GM21528 (cell line): ENCODE data around the gene LAMA4.

Source experiments
- ATAC-seq: cut with Tn5 transposase; IDR thresholded peaks from one replicate; pipeline ENCODE4 v1.9.1; 2021; ENCODE audit warnings: mild to moderate bottlenecking, moderate library complexity; ENCODE audit not compliant: unreplicated experiment, low FRiP score

LAMA4 gene

DNA sequence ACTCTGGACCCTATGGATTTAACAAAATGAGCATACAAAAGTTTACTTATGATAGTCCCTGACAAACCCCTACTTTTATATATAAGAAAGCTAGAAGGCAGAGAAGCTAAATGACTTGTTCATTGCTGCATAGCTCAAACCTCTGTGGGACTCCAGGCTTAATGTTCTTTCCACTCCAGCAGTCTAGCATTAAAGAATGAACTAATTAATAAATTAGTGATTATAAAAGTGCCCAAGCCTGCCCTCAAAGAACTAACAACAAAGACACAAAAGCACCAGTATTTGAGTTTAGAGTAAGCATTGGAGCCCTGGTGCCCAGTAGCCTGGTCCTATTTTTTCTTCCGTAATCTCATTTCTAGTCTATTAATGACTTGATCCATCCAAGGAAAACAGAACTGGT is 59.9 kb downstream of the LAMA4 start:
- ATAC-seq: no peak

DNA sequence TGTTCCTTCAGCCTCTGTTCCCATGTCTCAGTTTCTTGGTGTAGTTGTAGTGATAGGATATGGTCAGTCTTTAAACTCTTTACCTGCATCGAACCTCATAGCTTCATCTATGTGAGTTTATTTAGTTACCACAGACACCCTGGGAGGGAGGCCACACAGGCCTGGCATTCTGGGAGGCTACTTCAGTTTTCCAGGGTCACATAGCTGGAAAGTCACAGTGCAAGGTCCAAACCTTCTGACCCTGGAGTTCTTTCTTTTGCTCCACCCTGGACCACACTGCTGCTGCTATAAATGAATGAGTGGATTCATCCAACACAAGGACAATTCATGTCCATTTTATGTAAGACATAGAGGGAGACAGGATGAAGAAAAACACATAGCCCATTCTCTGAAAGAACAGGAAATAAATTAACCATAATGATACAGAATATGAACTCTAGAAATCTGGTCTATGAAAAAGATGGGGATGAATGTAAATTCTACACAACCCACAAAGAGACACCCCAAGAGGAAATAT is 60.8 kb downstream of the LAMA4 start:
- ATAC-seq: no peak

GRCh38 chr6:112193117-112193516 is 61.2 kb downstream of the LAMA4 start:
- no peak for ATAC-seq

GRCh38 chr6:112191509-112192020 is 62.8 kb downstream of the LAMA4 start:
- ATAC-seq: no peak

- ATAC-seq: no peak
These were observed 64.2 kb downstream of the LAMA4 start for GRCh38 chr6:112190164-112190563.

DNA sequence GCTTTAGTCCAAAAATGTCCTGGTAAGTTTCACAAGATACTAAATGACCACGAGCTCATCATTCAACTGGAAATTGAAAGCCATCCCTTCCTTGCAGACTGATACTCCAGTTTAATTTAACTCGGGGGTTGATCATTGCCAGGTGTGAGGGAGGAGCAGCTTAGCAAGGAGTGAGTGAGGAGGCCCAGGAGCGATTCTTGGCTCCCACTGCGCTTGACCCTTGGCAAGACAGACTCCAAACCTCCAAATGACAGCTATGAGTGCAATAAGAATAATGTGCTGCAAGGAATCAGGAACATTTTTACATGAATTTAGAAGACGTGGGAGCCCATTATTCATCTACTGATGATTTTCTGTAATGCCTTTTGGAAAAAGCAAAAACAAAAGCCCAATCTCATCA is 64.9 kb downstream of the LAMA4 start:
- ATAC-seq: no peak

- no peak for ATAC-seq
These were observed 65.5 kb downstream of the LAMA4 start for GRCh38 chr6:112188906-112189305.

DNA sequence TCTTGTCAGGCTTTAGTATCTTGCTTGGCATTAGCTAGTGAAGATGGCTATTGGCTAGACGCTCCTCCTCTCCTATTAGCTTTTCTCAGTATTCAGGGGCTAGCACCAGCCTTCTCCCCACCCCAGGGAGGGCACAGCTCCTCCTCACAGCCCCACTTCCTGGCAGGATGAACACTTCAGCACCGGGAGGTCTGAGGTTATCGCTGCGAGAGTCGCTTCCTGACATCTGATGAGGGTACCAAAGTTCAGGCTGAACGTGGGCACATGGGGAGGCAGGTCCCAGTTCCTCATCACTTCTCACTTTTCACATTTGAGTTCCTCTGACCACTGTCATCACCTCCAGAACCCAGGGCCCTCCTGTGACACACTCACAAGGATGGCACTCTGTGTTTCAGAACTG is 66.6 kb downstream of the LAMA4 start:
- no peak for ATAC-seq

DNA sequence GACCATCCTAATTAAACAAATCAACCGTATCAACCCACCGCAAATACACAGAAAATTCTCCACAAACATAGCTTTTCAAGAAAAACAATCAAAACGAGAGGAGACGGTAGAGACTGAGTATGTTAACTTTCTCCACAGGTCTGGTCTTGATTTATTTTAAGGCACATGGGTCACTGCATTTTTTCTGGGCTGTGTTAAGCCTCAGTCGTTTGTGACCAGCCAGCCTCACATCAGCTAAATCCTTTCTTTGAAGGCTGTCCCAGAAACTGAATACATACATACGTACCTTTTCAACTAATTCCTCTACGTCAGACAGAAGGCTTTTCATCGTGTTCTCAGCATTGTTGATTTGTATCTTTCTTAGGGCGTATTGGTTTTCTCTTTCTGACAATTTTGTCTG is 69.4 kb downstream of the LAMA4 start:
- no peak for ATAC-seq

DNA sequence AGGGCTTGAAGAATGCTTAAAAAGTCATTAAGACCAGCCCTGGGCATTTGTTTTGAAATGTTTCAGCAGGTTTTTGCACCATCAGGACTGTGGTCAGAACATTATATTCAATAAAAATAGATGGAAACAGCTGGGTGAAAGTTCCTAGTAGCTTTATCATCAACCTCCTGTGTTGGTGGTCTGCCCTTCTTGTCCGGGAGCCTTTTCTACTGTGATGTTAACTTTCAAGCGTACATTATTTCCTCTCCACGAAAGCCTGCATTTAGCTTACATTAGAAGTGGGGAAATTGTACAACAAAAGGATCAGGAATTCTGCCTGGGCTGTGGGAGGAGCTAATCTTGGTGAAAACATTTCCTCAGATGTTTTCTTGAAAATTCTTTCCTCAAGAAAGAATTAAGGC is 71.1 kb downstream of the LAMA4 start:
- ATAC-seq: no peak

DNA sequence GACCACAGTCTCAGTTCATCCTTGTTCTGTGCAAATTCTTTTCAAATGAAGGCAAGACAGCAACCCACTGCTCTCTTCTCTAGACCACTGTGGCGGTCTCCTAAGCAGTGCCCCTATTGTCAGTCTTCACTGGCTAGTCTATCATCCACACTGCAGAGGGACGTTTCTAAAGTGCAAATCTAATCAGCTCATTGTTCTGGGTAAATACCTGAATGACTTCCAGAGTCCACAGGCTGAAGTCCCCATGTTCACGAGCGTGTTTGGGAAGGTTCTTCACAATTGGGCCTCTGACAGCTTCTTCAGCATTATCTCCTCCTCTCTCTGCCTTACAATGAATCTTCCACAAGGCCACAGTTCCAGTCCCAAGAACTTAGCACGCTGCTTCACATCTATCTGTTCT is 73.2 kb downstream of the LAMA4 start:
- ATAC-seq: no peak

- peak; percentile 70 for ATAC-seq
These were observed 74.1 kb downstream of the LAMA4 start for GRCh38 chr6:112180095-112180820.

- no peak for ATAC-seq
These were observed 74.7 kb downstream of the LAMA4 start for GRCh38 chr6:112179631-112180030.

DNA sequence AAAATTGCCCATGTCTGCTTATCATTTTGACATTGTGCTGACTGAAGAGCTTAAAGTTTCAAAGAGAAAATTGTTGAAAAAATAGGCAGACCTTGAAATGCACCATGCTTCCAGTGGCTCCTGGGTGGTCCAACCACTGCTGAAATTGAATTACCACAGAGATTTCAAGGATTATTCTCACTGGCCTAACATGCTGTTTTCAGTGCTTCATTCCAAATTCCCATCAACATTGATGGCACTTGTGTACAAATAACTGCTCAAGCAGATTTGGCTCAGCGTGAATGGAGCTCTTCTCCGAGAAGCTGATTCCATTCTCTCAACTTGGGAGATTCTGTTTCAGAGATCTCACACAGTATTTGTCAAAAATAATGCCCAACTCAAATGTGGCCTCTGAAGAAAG is 75.5 kb downstream of the LAMA4 start:
- no peak for ATAC-seq

DNA sequence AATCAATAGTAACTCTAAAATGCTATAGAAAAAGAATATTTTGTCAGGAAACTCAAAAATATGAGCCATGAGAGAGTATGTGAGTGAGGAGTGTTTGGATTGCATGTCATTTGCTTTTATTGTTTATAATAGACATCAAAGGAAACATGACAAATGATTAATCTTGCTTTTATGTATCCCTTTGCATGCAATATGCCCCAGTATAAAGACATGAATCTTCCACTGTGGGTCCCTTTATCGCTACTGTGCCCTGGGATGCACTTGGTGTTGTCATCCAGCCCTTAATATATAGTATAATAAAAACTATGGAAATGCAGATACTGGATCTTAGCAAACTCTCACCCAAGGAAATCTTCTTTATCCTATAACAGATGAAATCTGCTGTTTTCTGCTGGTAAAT is 77.3 kb downstream of the LAMA4 start:
- ATAC-seq: no peak

GRCh38 chr6:112176175-112176574 is 78.2 kb downstream of the LAMA4 start:
- no peak for ATAC-seq

GRCh38 chr6:112173221-112173804 is 81.1 kb downstream of the LAMA4 start:
- no peak for ATAC-seq

DNA sequence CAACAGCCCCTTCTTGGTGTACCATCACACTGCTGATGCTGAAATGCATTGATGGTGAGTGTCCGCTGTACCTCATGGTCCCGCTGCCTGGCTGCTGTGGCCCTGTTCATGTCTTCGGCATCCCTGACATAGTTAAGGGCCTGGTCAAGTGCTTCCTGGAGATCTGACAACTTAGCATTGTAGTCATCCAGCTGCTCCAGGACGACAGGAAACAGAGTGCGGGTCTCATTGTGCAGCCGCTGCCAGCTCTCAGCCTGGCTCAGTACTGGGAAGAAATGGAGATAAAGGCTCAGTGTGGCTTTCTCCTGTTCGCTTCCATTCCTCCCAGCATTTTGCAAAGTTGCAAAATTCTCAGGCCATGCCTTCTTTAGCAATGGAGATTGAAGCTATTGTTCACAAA is 81.8 kb downstream of the LAMA4 start:
- no peak for ATAC-seq

DNA sequence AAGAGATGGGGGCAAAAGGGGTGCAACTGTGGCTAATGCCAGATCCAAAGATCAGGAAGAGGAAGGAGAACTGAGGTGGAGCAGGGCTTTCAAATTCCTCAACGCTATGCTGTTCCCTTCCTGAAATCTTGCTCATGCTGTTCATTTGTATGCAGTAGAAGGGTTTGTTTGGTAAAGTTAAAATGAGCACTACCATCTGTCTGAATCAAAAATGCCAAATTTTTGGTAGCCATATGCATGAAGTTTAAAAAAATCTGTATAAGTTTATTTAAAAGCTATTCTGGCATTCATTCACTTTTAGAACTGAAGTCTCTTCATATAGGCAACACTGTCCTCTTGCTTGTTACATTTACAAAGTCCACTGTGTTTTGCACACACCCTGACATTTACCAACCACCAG is 84.8 kb downstream of the LAMA4 start:
- no peak for ATAC-seq

DNA sequence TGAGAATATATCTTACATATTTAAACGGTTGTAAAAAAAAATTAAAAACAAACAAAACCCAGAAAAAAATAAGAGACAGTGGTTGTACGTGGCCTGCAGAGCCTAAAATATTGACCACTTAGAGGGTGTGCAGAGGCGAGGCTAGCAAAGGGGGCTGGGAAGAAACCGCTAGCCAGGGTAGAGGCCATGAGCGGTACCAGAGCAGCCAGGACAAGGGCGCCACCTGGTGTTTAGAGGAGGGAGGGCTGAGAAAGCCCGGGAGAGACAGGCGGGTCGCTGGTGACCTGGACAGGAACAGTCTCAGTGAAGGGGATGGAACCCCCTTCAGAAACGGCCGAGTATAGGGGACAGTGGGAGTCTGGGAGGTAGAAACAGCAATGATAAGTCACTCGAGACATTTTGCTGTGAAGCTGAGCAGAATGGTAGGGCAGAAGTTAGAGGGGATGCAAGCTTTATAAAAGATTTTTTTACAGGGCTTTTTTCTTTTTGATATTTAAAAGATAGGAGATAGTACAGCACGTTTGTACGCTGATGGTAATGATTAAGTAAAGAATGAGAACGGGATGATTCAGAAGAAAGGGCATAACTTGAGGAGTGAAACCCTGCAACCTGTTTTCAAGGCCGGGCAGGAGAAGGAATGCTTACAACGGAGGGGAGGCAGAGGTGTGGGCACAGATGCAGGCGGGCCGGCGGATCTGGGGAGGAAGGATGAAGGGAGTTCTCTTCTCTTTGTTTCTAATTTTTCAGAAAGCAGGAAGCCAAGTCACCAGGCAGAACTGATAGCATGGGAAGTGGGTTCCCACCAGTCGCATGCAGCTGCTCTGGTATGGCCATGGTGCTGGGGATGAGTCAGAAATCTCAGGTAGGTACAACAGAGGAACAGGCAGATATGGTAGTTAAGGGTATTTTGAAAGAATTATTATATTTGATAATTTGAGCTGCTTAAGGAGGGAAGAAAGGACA is 90.8 kb downstream of the LAMA4 start:
- ATAC-seq: peak; percentile 99

DNA sequence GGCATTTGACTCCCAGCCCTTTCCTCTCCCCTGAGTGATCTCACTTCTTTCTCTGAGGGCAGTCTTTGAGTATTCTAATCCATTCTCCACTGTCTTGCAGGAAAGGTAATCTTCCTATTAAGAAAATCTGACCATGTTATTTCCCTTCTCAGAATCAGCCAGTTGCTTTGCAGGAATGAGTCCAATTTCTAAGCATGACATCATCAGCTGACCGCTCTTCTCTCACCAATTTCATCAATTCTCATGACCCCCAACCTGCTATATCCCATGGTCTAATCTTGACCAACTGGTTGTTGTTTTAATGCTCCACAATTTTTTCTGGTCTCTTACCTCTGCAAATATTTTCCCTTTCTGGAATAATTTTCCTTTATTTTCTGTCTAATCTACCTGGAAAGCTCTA is 93.6 kb downstream of the LAMA4 start:
- ATAC-seq: no peak
